ENCODE measurements around the gene PHACTR1. TPM values are rescaled to one million over a fixed set of nuclear protein-coding genes. Genes with fewer than 3 reads are reported as not detected.
A peak's percentile ranks its signal among the peaks of the same experiment; 100 is the strongest.

Gene PHACTR1
- total RNA-seq, 1 donor from 2014 or later: 1.0 TPM

GRCh38 chr6:12848964-12849808, 132.6 kb downstream of the PHACTR1 start:
- DNase-seq (ENCODE audit: low read depth in 2 of 2): no peak

DNA sequence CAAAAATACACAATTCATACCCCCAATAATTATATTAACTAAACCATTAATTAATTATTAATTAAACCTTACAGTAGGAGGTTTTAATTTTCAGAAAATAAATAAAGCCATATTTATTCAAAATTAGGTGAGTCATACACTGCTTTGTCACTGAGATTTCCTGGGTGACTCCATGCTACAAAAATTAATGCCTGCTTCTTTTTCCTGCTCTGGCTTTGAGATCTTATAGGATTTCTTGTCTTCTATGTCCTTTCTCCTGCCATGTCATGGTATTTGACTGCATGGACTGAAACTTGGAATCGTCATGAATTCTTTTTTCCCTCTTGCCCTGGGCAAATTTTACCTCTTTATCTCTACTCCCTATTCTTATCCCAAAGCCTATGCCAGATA, 133.2 kb downstream of the PHACTR1 start:
- no peak for DNase-seq (ENCODE audit: low read depth in 2 of 2)

DNA sequence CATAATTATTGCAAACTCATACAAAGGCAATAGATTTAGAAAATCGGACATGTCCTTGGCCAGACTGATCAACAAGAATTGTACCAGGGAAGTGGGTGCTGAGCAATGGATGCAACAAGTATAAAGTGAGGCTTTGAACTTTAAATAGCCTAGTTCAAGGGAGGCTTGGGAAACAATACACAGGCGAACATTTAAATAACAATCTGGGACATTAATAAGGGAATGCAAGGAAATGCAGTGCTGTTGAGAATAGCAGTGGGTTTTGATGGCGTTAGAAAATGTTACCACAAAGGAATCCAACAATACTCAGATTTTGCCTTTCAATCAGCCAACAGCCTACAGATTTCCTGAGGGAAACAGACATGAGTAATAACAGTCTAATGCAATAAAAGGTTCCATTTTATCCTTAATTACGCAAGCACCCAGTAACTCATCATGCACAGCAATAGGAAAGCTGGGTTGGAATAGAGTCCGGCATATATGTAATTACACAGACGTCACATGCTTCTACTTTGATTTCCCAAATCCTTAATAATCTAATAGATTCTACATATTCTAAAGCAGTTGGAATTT, 134.6 kb downstream of the PHACTR1 start:
- DNase-seq (ENCODE audit: low read depth in 2 of 2): no peak

DNA sequence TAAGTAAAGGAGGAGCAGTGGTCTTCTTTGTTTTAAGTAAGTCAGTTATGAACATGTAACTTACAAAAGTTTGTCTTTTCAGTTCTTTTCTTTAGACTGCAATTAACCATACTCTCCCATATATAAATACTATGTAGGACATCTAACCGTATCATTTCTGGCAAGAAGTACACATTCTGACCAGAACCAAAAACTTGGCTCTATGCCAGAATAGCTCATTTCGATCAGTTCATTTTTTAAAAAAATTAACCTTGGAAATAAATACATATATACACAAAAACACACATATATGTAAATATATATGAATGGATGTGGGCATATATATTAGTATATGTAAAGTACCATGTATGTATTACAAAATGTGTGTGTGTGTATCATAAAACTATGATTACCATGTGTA, 145.0 kb downstream of the PHACTR1 start:
- DNase-seq (ENCODE audit: low read depth in 2 of 2): no peak

- DNase-seq (ENCODE audit: low read depth in 2 of 2): no peak
Measured at GRCh38 chr6:12865117-12865516, 148.6 kb downstream of the PHACTR1 start.

GRCh38 chr6:12865671-12866181, 149.2 kb downstream of the PHACTR1 start:
- no peak for DNase-seq (ENCODE audit: low read depth in 2 of 2)

DNA sequence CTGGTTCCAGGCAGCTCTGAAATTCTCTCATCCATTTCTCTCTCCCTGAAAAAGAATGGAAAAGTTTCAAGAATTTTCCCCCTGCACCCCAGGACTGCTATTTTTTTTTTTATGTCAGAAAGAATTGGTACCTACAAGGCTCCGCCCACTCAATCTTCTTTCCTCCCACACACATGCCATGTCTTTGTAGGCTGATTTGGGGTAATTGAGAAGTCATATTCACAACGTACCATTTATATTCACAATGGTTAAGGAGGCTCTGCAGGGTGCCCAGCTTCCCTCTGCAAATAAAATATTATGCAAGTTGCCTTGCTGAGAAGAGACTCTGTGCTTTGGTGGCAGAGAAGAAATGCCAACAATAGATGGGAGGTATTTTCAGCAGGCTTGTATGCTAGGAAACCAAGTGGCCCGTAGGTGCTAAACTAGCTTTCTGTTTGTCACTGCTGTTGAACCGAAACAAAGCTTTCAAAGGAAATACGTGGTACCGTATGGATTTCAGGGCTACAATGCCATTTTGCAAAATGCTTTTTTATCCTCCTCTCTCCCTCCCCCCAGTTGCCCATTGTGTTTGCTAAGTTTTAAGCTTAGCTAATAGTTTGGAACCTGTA, 150.0 kb downstream of the PHACTR1 start:
- no peak for DNase-seq (ENCODE audit: low read depth in 2 of 2)

GRCh38 chr6:12869816-12870432, 153.4 kb downstream of the PHACTR1 start:
- no peak for DNase-seq (ENCODE audit: low read depth in 2 of 2)

- no peak for DNase-seq (ENCODE audit: low read depth in 2 of 2)
Measured at GRCh38 chr6:12873691-12874090, 157.1 kb downstream of the PHACTR1 start.

DNA sequence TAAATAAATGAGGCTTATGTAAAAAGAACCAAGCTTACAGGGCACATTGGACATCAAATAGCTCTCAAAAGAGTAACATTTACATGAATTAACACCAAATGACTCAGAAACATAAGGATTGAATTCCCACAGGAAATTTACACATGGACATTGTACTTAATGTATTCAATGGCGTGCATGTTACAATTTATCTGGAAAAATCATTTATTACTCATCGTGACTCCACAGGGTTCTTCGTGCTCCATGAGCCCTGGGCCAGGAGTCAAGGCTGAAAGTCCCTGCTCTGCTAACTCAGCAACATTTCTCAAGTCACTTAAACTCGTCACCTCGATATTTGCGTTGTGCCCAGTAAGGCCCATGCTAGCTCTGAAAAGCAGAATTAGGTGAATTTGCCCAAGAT, 158.5 kb downstream of the PHACTR1 start:
- DNase-seq (ENCODE audit: low read depth in 2 of 2): no peak

GRCh38 chr6:12878741-12879140, 162.2 kb downstream of the PHACTR1 start:
- no peak for DNase-seq (ENCODE audit: low read depth in 2 of 2)

GRCh38 chr6:12882761-12883290, 166.3 kb downstream of the PHACTR1 start:
- no peak for DNase-seq (ENCODE audit: low read depth in 2 of 2)

DNA sequence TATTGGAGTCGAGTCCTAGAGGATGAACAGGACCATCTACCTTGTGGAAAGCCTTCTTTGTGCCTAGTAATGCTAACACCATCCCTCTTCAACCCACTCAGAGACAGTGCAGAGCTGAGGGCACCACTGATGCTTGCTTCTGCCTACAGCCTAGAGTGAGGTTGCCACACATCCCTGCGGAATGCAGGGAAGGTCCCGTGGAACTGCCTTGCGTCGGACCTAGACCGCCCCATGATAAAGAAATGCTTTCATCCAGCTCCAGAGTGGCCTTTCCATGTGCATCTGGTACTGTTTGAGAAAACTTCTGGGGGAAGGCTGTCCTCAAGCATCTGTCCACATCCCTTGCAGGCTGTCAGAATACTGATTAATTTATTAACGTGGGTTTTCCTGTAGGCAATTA, 168.4 kb downstream of the PHACTR1 start:
- DNase-seq (ENCODE audit: low read depth in 2 of 2): no peak

DNA sequence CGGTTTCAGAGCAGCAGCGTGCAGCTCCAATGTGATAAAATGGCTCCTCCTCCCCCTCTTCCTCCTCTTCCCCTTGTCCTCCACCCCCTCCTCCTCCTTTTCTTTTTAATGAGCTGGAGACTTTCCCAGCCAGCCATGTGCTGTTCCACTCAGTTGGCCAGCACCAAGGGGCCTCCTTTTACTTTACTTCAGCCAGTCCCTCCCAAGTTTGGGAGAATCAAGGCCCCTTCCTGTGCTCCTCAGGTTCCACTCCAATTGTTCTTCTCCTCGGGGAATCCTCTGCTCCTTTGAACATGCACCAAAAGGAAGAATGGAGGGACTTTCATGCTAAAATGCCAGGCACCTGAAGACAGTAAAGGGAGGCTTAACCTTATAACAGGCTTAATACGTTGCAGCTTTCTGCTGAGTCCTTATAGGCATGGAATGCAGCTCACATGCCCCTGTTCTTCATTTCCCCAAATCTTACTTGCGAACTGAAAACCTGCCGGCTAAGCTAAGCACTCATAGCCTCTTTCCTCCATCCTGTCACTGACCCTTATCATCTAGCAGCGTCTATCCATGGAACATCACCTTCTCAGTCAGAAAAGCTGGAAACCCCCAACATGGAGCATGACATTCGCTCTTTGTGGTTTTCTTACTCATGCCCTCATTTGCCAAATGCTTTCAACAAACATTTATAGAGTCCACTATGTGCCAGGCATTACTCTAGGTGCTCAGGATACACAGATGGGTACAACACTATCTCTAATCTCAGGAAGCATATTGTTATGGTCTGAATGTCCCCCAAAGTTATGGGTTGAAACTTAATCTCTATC, 170.6 kb downstream of the PHACTR1 start:
- DNase-seq (ENCODE audit: low read depth in 2 of 2): no peak

- DNase-seq (ENCODE audit: low read depth in 2 of 2): peak in 1 of 2 donors; percentile 3
Measured at GRCh38 chr6:12890171-12890790, 173.7 kb downstream of the PHACTR1 start.

DNA sequence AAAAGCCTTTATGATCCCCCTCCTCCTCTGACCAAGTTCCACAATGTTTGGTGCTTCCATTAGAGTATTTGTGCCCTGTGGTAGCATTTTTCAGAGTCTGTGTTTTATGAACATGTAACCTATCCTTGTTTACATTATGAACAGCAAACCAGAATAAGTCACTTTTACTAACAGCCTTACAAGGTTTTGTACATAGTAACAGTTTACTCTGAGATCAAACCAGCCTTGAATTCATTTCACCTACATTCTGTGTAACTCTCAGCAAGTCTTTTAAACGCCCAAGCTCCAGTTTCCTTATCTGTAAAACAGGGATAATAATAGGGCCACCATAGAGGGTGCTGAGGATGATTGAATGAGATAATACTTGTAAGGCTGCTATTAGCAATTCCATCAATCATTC, 175.0 kb downstream of the PHACTR1 start:
- no peak for DNase-seq (ENCODE audit: low read depth in 2 of 2)

GRCh38 chr6:12892151-12892550, 175.6 kb downstream of the PHACTR1 start:
- no peak for DNase-seq (ENCODE audit: low read depth in 2 of 2)

GRCh38 chr6:12893036-12893435, 176.5 kb downstream of the PHACTR1 start:
- no peak for DNase-seq (ENCODE audit: low read depth in 2 of 2)

DNA sequence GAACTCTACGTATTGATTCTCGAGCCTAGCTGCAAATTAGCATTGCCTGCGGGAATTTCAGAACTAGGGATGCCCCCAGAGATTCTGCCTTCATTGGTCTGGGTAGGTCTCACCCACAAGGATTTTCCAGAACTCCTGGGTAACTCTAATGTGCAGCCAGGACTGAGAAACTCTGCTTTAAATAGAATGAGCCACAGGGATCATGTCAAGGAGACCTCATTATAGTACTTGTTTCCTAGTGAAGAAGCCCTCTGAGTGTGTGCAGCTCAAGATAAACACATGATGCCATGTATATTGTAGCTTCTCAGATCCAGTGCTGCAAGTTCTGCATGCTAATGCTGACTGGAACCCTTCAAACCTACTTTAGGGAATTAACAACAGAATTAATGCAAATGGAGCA, 179.2 kb downstream of the PHACTR1 start:
- no peak for DNase-seq (ENCODE audit: low read depth in 2 of 2)

DNA sequence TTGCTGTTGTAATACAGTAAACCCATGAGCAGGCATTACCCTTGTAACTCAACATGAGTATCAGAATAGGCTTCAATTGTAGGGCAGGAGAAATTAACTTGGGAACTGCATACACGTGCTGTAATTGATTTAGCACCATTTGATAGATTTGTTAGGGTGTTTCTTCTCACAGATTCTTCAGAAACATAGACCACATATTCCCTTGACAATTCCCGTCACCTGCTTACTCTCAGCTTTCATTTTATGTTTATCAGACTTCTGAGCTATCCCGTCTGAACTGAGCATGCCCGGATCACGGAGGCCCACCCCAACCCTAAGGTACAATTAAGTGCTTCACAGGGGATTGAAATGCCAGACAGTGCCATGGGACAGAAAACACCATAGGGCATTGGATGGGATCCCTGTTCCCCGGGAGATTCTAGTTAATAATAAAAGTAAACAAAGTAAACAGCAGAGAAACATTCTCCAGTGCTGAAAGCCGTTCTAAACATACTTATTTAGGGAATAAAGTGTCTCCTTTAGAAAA, 179.7 kb downstream of the PHACTR1 start:
- DNase-seq (ENCODE audit: low read depth in 2 of 2): no peak

Measured in dermis microvascular lymphatic vessel endothelial cell (primary cell).